HuH-7.5 (cell line): Measurements from ENCODE around the gene ALPI.
"Not testable (repeated sequence)": the region's sequence is repeated elsewhere in the genome, so short reads cannot be mapped to it uniquely, and the experiment has no call there.

Experiments
- DNase-seq: peaks from one replicate; pipeline ENCODE4 v3.0.0; 2011; ENCODE audit warnings: low spot score

The ALPI gene

DNA sequence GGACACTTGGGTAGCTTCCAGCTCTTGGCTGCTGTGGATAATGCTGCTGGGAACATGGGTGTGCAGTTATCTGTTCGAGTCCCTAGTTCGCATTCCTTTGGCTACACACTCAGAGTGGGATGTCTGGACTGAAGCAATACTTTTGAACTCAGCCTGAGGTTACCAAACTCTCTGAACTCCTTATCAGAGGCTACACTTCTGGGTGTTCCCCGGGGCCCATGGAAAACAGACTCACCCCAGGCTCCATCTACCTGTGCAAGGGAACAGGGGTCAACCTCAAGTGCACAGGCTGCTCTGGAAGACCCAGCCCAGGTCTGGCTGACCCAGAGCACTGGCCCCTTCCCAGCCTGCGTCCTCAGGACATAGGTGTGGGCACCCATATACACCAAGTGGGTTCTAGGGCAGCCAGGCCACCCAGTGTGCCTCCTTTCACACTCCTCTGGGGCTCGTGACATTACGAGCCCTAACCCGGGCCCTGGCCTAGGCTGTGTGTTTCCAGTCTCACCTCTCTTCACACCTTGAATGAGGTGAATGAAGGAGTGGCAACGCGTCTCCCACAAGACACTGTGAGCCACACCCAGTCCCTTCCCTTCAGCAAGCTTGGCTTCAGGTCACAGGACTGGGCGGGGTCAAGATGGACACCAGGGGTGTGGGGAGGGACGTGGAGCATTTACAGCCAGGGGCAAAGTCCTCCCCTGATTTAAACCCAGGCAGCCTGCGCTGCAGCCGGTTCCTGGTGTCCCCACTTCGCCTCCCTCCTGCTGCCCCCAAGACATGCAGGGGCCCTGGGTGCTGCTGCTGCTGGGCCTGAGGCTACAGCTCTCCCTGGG, at the start of gene ALPI:
Gene ALPI (plus strand): TSS at position 728 of the 830 bp plus-strand sequence. CDS start 47 bp downstream, at position 775.
- no peak for DNase-seq

DNA sequence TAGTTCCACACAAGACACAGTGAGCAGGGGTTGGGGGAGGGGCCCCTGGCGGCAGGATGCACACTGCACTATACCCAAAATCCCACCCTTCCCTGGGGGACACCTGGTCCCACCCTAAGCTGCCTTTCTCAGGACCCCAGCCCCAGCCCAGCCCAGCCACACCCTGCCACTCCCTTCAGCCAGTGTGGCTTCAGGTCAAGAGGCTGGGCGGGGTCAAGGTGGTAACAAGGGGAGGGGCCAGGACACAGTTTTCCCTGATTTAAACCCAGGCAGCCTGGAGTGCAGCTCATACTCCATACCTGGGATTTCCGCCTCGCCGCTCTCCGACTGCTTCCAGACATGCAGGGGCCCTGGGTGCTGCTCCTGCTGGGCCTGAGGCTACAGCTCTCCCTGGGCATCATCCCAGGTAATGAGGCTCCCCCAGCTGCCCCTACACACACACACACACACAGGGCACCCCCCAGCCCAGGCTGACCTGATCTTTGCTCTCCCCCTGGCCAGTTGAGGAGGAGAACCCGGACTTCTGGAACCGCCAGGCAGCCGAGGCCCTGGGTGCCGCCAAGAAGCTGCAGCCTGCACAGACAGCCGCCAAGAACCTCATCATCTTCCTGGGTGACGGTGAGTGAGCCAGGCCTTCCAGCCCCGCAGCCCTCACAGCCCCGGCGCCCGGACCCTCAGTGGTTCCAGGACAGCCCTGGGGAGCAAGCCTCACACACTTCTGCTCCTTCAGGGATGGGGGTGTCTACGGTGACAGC, 49.2 kb upstream of the ALPI start, which contains the start of gene ALPG:
Gene ALPG (plus strand): TSS at position 289 of the 755 bp plus-strand sequence. CDS start 51 bp downstream, at position 340.
- no peak for DNase-seq

DNA sequence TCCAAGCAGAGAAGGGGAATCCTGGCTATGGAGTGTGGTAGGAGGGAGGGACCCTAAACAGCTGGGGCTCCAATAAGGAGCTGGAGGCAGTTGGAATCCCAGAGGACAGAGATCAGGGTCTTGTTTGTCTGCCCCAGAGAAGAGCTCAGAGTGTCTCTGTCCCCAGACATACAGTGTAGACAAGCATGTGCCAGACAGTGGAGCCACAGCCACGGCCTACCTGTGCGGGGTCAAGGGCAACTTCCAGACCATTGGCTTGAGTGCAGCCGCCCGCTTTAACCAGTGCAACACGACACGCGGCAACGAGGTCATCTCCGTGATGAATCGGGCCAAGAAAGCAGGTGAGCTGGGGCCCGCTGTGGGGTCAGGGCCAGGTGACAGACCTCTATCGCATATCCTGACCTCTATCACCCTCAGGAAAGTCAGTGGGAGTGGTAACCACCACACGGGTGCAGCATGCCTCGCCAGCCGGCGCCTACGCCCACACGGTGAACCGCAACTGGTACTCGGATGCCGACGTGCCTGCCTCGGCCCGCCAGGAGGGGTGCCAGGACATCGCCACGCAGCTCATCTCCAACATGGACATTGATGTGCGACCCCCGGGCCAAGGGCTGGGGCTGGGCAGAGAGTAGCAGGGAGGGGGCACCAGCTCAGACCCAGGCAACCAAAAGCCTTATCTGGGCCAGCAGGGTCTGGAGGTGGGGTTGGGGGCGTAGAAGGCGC, 48.4 kb upstream of the ALPI start:
- not testable (repeated sequence) for DNase-seq

DNA sequence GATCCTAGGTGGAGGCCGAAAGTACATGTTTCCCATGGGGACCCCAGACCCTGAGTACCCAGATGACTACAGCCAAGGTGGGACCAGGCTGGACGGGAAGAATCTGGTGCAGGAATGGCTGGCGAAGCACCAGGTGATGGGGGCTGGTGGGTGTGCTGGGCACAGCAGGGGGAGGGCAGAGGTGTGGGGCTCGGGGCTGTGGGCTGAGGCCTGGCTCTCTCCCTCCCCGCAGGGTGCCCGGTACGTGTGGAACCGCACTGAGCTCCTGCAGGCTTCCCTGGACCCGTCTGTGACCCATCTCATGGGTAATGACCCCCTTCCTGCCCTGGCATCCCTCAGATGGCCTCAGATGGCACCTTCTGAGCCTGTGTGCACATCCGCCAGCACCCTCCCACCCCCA, 47.7 kb upstream of the ALPI start:
- DNase-seq = not testable (repeated sequence)

DNA sequence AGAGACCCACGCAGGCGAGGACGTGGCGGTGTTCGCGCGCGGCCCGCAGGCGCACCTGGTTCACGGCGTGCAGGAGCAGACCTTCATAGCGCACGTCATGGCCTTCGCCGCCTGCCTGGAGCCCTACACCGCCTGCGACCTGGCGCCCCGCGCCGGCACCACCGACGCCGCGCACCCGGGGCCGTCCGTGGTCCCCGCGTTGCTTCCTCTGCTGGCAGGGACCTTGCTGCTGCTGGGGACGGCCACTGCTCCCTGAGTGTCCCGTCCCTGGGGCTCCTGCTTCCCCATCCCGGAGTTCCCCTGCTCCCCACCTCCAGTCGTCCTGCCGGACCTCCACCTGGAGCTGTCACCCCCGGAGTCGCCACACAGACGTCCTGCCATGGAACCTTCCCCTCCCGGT, 46.3 kb upstream of the ALPI start:
- DNase-seq = not testable (repeated sequence)

DNA sequence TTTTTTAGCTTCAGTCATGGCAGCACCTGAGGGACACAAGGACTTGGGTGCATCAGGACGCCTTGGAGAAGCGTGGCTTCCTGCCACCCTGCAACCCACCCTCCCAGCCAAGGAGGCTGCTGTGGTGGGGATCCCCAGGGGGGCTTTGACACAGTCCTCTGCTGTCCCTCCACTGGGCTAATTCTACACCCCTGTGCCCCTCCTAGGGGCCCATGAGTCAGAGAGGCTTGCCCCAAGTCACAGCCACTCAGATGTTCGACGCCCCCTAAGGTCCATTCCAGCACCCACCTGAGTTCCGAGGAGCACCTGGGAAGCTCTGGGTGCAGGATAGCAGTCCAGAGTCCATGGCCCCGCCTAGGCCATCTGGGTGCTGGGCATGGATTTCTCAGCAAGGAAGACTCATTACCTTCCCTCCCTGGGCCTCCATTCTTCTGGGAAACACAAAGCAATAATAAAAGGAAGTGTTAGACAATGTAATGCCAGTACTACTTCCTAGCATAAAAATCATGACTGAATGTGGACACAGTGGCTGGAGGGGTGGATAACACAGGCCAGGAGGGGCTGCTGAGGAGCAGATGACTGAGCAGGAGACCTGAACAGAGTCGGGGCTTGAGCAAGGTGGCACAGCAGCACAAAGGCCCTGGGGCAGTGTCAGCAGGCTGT, 45.6 kb upstream of the ALPI start:
- no peak for DNase-seq

DNA sequence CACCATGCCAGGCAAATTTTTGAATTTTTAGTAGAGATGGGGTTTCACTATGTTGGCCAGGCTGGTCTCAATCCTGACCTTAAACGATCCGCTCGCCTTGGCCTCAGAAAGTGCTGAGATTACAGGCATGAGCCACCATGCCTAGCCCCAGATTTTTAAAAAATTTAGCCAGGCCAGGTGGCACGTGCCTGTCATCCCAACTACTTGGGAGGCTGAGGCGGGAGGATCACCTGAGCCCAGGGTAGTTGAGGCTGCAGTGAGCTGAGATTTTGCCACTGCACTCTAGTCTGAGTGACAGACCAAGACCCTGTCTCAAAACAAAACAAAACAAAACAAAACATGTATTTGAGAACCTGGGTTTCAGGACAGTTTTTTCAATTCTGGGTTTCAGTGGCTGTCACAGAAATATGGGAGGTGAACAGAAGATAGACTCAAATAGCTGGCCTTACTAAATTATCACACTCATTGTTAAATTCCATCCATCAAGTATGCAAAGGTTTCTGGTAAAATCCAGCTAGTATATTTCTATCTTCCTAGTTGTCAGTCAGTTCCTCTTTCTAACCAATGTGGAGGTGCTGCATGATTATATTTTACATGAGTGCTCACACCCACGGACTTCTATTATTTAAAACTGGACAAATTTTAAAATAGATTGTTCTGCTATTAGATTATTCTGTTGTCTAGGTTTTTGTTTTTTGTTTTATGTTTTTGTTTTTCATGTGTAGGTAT, 43.9 kb upstream of the ALPI start:
- no peak for DNase-seq

DNA sequence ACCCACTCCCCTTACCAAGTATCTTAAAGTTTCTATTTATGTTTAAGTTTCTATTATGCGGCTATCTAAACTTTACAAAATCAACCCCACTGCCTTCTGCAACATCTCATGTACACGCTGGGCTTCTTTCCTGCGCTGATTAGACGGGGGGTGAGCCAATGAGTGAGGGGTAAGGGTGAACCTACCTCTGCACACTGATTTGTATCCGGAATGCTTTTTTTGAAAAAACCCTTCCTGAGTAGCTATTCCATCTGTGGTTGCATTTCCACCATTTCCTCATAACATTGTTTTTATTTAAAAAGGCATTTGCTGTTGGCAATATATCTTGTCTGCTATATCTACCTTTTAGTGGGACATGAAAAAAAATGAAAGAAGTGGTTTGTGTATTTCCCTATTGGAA, 43.0 kb upstream of the ALPI start:
- DNase-seq = no peak

DNA sequence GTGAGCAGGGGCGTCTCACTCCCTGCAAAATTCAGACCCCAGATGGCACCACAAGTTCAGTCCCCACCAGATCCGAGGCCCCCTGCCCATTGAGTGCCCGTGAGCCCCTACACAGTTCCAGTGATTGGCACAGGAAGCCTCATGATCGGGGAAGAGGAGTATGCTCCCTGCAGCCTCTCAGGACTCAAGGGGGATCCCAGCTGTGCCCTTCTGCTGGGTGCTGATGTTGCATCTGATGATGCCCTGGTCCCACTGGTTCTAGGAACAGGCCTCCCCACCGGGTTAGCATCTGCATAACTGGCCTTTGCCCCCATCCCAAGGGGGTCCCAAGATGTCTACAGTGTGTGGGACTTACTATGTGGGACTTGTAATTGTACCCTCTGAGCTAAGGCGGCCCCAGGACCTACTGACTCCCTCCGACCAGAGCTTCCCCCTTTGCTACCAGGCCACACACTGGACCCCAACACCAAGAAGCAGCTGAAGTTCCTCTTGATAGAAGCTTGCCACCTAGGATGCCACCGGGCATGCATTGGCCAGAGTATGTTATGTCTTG, 40.7 kb upstream of the ALPI start:
- DNase-seq = no peak

DNA sequence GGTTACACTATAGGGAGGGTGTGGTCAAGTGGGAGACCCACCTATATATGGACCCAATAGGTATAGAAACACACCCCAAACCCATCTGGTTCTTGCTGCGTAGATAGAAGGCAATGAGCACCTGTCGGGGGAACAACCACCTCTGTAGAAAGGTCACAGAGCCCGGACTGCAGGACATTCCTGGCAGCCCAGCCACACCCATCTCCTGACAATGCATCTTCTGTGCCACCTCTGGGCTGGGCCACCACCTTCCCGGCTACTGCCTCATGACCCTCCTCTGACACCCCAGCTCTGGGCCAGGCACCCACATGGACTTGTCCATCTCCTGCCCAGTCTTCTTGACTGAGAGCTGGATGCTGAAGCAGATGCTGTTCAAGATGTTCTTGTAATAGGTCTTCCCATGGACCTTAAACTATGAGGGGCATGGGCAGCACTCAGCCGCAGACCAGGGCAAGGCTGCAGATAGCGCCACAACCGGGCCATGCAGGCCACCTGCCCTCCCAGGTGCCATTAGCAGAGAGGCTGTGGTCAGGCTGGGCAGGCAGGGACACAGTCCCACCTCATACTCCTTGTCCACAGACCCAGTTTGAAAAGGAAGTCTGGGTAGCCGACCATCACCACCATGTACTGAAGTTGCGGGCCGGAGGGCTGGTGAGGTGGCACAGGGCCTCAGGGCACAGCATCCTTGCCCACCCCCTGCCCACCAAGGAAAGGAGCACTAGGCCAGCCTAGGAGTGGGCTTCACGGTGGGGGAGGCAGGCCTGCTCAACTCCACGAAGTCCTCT, 40.0 kb upstream of the ALPI start:
- no peak for DNase-seq

DNA sequence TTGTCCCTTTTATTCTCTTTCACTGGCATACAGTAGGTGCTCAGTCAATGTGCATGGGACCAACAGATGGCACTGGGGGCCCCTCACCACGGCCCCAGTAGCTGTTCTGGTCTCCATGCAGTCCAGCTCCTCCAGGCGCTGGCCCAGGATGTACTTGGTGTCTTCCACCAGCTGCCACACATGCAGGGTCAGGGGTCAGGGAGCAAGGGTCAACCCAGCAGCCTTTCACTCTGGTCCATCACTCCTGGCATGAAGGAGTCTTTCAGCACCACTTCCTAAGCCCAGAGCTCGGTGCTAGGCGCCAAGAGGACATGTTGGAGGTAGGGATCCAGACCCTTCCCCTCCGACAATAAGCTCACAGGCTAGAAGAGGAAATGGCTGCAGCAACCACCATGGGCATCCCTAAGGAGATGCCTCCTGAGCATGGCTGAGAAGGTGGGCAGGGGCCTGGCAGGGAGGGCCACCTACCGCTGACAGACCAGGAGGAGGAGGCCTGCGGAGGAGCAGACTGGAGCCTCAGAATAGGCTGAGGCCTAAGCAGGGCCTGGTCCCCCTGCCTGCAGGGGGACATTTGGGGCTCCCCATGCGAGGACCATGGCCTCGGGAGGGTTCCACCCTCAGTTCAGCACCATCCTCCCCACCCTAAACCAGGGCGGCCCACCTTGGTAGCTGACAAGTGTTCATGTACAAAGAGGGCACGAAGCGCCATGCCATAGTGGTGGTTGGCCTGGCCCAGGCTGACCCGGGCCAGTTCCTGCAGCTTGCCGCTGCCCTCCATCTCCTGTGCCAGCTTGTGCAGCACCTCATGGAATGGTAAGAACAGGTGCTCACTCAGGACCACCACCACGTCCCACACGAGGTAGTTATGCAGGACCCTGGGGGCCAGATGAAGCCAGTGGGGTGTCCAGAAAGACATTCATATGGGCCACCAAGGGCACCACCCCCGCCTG, 39.2 kb upstream of the ALPI start:
- DNase-seq = no peak

DNA sequence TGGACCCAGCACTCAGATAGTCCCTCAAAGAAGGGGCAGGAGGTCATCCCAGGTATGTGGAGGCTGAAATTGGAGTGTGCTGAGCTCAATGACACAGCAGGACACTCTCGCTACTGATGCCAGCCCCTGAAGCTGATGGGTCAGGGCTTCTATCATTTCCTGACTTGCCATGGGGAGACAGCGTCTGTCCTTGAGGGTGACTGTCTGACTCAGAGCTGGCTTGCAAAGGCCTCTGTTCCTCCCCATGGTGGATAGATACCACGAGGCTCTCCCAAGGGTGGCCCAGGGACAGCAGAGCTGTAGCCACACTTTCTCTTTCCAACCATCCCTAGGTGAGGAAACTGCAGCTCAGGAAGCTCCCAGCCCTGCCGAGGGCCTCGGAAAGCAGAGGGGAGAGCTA, 38.5 kb upstream of the ALPI start:
- no peak for DNase-seq

DNA sequence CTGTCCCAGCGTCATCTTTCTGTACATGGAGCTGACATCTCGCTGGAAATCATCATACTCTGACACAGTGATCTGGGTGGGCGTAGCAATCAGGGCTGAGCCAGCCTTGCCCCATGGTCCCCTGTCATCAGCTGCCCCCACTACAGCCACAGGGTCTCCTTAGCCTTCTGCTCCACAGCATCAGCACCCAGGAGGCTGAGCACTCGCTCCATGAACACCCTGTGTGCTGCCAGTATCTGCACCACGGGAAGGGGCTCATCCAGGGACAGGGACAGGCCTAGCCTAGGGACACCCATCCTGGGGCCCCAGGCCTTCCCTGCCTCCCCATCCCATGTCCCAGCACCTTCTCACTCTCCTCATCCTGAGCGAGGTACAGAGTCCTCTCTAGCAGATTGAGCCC, 37.9 kb upstream of the ALPI start:
- no peak for DNase-seq

DNA sequence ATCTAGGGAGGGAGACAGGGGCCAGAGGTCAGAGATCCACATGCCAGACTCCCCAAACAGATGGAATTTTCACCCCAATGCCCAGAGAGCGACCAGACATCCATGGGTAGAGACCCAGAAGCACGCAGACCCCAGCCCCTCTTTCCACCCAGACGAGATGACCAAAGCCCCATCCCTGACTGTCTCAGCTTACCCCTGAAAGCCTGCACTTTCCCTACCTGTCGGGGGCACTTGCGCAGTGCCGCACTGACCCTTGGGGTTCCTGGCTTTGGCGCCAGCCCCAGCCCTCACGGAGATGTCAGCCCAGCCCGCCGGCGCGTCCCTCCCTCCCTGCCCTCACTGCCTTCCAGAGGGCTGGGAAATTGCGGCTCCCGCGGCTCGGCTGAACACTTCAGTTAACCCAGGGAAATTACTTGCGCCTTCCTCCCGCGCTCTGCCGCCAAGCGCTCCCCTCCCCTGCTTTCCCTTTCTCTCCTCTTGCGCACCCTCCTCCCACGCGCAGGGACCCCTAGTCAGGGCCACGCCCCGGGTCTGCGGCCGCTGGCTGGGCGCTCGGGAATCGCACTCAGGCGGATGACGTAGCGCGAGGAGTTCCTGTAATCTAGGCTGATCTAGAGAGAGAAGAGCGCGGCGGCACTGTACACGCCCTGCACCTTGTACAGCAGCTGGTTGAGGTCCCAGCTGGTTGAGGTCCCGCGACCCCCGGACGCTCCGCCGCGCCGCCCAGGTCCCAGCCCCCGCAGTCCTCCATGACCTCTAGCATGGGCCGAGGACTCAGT, 37.3 kb upstream of the ALPI start:
- no peak for DNase-seq

DNA sequence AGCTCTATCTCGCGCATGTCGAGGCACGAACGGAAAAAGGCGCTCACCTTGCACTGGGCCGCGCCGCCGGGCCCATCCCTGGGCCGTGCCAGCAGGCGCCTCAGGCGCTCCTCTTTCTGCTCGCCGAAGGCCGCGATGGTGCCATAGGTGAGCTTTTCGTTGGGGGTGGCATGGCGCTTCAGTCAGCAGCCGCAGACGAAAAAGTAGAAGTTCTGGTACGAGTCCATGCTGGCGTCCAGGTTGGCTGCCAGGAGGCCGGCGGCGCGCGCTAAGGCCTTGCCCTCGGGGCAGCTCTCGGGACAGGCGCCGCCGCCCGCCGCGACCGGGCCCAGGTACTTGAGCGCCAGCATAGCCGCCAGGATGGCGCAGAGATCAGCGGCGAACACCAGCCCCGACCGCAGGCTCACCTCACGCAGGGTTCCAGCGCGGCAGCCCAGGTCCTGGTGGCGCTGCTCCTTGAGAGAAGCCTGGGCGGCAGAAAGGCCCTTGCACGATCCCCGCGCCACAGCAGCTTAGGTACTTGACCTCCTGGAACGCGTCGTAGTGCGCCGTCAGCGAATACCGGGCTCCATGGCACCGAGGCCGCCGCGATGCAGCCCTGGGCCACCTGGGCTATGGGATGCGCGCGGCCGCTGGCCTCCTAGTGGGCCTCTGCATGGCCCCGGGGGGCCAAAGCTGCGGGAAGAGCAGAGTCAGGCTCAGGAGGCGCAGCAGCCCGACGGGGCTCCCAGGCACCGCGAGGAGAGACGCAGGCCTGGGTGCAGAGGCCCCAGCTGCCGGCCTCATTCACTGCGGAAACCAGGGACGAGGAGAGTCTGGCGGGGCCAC, 36.5 kb upstream of the ALPI start:
- no peak for DNase-seq

DNA sequence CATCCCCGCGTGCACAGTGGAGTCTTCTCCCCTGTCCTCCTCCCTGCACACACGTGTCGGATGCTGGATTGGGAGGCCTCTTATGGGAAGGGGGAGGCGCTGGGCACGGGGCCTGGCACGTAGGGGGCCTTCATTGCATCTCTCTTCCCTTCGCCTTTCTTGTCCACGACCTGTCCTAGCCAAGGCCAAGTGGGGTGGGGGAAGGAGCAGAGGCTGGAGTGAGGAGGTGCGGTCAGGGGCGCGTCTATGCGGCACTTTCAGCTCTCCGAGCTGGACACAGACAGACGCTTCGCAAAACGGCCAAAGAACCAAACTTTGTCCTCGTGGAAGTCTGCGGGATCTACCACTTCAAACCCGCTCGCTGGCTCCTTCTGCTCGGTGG, 35.9 kb upstream of the ALPI start:
- no peak for DNase-seq

DNA sequence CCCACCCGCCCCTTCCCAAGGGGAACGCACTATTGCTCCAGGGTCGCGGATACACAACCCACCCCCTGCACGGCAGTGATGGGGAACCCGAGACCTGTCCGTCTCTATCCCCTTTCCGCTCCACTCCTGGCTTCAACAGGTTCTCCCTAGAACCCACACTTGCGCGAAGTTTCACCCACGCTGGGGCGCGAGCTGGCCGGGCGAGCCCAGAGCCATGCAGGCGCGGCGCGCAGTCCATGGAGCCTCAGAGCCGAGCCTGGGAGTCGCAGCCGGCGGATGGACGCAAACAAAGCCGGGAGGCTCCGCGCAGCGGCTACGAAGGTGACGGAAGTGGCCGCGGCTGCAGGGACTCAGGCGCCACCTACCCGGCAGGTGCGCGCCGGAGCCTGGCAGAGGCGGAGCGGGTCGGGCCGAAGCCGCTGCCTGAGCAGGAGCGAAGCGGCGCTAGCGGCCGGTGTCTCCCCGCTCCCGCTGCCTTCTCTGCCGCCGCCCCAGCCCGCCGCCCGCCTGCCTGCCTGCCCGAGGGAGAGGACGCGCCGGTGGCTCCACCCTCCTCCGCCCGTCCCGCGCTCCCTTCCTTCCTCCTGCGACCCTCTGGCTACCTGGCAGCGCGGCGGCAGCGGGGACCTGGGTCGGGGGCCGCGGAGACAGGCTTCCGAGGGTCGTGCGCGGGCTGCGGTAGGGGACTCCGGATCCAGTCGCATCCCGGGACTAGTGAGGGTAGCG, 35.3 kb upstream of the ALPI start:
- DNase-seq = peak; percentile 58
